HG03103 (cell line): ENCODE measurements around the gene LRRC74B.
"Not testable (repeated sequence)": the region's sequence is repeated elsewhere in the genome, so short reads cannot be mapped to it uniquely, and the experiment has no call there.

Experiments
- ATAC-seq: cut with Tn5 transposase; IDR thresholded peaks from one replicate; pipeline ENCODE4 v1.9.1; 2021; ENCODE audit warnings: low read depth; ENCODE audit not compliant: unreplicated experiment

LRRC74B gene

DNA sequence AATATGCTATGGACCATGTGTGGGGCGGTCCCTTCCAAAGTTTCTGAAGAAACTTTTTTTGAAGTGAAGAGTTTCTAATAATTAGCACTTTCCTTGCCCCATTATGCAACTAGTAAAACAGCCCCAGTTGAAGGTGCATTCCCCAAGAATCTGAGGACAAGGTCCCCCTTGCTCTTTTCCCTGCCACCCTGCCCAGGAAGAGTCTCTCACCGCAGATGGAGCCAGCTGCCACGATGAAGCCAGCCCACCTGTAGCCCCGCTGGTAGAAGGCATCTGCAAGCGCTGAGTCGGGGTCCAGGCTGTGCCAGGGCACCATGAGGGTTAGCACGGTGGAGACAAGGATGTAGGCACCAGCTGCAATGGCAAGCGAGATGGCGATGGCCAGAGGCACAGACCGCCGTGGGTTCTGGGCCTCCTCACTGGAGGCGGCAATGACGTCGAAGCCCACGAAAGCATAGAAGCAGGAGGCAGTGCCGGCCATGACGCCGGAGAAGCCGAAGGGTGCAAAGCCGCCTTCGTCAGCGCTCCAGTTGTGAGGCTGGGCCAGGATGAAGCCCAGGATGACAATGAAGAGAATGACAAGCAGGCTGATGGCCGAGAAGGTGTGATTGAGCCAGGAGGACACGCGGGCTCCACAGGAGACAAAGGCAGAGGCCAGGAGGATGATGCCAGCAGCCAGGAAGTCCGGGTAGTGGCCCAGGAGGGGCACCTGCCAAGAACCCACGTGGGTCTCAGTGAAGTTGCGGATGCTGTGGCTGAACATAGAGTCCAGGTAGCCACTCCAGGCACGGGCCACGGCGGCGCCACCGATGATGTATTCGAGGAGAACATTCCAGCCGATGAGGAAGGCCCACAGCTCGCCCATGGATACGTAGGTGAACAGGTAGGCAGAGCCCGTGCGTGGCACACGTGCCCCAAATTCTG, 14.9 kb upstream of the LRRC74B start:
- ATAC-seq: no peak

DNA sequence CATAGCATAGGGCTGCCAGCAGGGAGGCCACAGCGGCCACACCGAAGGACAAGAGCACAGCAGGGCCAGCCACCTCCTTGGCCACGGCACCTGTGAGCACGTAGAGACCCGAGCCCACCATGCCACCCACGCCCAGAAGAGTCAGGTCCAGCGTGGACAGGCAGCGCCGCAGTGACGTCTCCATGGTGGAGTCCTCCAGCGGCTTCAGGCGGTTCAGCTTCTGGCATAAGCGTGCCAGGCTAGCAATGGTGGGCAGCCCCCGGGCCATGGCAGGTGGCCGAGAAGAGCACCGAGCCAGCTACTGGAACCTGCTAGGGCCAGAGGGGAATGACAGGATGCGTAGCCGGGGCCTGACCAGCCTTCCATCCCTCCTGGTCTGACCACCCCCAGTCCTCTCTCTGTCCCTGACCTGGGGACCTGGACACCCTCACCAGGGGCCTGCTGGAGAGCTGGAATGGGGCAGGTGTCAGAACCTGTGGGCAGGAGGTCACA, 14.2 kb upstream of the LRRC74B start:
- ATAC-seq: no peak

- ATAC-seq: no peak
These were observed 13.5 kb upstream of the LRRC74B start, which contains the start of gene SLC7A4 for GRCh38 chr22:21032037-21032867. TSS of gene SLC7A4 (minus strand) at chr22:21032561. CDS start at chr22:21031812, 749 bp downstream.

DNA sequence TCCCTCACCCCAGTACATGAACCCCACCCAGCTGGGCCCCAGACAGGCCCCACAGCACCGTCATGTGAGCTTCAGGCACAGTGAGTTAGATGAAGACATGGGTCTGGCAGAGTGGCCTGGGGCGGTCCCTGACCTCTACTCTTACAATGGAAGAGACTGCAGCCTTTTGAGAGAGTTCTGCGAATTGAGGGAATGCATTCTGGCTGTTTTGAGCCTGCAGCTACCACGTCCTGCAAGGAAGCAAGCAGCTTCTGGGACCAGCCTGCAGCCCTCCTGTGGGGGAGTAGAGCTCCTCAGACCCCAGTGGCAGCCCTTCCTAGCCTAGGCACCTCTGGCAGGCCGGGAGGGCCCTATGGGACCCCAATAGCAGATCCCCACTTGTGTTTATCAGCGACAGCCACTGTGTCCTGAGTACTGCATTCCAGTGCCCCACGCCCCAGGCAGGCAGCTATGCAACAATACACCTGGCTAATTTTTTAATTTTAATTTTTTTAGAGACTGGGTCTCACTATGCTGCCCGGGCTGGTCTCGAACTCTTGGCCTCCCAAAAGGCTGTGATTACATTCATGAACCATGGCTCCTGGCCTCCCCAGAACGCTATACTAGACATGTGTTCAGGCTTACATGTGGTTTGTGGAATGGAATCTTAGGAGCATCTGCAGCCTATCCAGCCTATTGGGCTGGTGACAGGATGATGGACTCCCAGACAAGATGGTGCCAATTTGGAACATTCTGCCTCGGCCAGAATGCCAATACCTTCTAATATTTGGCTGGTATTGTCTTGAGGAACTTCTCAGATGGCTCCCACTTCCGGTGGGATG, 12.7 kb upstream of the LRRC74B start:
- ATAC-seq: no peak

- no peak for ATAC-seq
These were observed 11.9 kb upstream of the LRRC74B start for GRCh38 chr22:21033895-21034294.

DNA sequence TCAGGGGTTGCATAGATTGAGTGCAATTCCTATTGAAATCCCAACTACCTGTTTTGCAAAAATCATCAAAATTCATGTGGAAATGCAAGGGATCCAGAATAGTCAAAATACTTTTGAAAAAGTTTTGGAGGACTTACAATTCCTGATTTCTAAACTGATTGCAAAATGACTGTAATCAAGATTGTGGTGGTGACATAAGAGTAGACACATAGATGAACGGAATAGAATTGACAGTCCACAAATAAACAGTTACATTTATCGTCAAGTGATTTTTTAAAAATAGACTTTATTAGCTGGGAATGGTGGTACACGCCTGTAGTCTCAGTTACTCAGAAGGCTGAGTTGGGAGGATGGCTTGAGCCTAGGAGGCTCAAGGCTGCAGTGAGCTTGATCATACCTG, 10.8 kb upstream of the LRRC74B start:
- ATAC-seq: no peak

GRCh38 chr22:21038405-21038804, 7.3 kb upstream of the LRRC74B start:
- no peak for ATAC-seq

DNA sequence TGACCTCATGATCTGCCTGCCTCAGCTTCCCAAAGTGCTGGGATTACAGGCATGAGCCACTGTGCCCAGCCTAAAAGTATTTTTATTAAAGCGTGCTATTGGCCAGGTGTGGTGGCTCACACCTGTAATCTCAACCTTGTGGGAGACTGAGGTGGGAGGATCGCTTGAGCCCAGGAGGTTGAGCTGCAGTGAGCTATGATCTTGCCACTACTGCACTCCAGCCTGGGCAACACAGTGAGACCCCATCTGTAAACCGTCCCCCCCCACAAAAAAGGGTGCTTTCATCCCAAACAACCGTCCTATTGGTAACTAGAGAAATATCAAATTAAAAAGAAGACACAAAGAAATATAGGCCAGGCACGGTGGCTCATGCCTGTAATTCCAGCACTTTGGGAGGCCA, 6.6 kb upstream of the LRRC74B start:
- not testable (repeated sequence) for ATAC-seq

GRCh38 chr22:21041937-21042336, 3.8 kb upstream of the LRRC74B start:
- no peak for ATAC-seq

DNA sequence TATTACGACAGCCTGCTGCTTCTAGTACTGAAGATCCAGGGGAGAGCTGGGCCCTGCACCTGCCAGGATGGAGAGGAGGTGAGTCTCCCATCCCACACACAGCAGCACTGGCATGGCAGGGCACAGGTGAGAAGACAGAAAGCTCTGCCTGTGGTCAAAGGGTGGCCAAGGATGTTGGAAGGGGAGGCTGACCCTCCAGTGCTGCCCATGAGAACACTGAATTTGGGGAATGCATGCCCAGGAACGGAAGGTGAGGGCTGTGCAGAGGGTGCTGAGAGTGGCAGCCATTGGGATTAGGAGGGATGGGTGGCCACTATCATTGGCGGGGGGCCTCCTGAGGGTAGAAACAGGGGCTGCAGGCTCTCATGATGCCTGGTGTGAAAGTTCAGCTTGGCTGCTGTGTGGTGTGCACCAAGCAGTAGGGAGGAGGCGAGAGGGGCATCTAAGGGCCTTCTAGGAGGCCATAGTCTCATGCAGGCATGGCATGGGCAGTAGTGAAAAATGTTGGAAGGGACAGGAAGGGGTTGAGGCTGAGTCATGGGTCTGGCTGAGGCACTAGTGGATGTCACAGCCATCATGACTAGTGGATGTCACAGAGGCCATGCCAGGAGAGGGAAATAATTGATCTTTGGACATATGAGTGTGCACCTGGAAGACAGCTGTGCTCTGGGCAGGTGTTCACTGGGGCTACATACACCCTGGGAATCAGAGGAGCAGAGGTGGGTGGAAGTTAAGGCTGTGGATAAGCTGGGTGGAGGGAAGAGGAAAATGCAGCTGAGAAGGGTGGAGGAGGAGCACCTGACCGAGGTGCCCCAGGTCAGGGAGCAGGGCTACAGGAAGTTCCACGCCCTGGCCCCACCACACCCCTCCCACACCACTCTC, 2.5 kb upstream of the LRRC74B start:
- no peak for ATAC-seq

GRCh38 chr22:21043860-21044535, 1.7 kb upstream of the LRRC74B start:
- no peak for ATAC-seq

DNA sequence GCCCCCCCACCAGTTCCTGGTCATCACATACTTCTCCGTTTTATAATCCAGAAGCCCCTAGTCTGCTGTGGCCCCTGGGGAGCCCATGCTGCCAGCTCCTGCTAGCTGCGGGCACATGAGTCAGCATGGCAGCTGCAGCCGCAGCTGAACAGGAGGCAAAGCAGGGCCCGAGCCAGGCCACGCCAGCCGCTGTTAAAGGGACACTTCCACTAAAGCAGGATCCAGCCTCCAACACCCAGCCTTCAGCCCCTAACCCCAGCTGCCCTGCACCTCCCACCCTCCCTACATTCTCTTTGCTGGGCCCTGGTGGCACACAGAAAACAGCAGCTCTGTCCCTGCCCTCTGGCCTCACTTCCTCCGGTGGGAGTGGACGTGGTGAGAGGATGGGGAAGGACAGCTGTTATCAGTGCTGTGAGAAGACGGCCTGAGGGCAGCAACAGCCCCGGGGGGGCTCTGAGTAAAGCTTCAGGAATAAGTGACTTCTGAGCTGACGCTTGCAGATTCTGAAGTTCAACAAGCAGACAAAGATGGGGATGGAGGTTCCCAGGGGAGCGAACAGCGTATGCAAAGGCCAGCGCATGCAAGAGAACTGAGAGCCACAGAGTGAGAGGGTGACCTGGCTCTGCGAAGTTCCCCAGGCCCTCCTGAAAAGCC, 688 bp upstream of the LRRC74B start:
- no peak for ATAC-seq

GRCh38 chr22:21047035-21047661, 1.4 kb downstream of the LRRC74B start:
- no peak for ATAC-seq

DNA sequence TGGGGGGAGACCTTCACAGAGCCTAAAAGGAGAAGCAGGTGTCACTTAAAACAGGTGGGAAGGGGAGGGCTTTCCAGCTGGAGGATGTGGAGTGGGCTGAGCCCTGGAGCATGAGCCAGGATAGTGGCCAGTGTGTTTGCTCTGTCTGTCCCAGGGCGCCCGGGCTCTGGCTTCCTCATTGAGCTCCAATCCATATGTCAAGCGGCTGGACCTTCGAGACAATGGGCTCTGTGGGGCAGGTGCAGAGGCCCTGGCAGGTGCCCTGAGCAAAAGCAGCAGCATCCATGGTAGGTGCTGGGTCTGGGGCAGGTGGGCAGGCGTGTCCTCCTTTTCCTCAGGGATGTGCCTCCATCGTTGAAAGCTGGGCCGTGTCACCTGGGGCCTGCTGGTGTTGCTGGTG, 2.0 kb downstream of the LRRC74B start:
- no peak for ATAC-seq

DNA sequence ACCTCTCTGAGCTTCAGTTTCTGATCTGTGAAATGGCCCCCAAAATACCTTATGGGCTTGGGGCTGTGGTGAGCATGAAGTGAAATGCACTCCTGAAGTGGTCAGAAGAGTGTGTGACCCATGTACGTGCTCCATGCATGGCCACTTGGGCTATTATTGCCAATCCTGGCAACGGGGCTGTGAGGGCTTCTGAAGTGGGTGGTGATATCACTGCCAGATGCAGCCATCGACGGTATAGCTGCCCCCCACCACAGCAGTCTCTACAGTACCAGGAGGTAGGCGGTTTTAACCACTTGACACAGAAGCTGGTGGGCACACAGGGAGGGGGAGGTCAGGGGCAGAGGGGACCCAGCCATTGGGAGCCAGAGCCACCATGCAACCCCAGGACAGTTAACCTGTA, 2.7 kb downstream of the LRRC74B start:
- ATAC-seq: not testable (repeated sequence)

DNA sequence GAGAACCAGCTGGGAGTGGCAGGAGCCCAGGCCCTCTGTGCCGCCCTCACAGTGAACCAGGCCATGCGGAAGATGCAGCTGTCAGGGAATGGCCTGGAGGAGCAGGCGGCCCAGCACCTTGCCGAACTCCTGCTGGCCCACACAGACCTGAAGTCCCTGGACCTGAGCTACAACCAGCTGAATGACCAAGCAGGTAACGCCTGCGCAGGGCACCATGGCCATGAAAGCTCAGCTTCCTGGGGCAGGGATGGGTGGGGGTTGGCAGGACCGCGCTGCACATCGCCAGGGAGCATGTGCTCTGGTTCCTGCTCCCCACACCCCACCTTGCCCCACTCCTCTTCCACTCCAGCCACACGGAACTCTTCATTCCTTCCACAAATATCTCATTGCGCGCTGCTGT, 3.2 kb downstream of the LRRC74B start:
- not testable (repeated sequence) for ATAC-seq

- no peak for ATAC-seq
These were observed 5.5 kb downstream of the LRRC74B start for GRCh38 chr22:21051145-21051830.
